Hippocampal formation (tissue), 2 donors: ENCODE data around the gene TTC39C.
"Not testable (repeated sequence)": the region's sequence is repeated elsewhere in the genome, so short reads cannot be mapped to it uniquely, and the experiment has no call there.

Source experiments
- DNase-seq, 2 donors: peaks; one replicate each; lab custom pipeline; 2025; lab: John Stamatoyannopoulos, UW

The TTC39C gene

GRCh38 chr18:24018299-24018886, 3.8 kb downstream of the TTC39C start:
- DNase-seq, result no peak

GRCh38 chr18:24019641-24020331, 5.2 kb downstream of the TTC39C start:
- no peak for DNase-seq

- no peak for DNase-seq
Measured at GRCh38 chr18:24021505-24021904, 7.0 kb downstream of the TTC39C start.

GRCh38 chr18:24022161-24022560, 7.6 kb downstream of the TTC39C start:
- DNase-seq, result no peak

GRCh38 chr18:24023185-24023814, 8.7 kb downstream of the TTC39C start:
- no peak for DNase-seq

- DNase-seq, result no peak
Measured at GRCh38 chr18:24024425-24024824, 9.9 kb downstream of the TTC39C start.

GRCh38 chr18:24026457-24026856, 11.9 kb downstream of the TTC39C start:
- DNase-seq, result no peak

GRCh38 chr18:24027156-24027827, 12.7 kb downstream of the TTC39C start:
- DNase-seq, result no peak

- not testable (repeated sequence) for DNase-seq
Measured at GRCh38 chr18:24028946-24029345, 14.4 kb downstream of the TTC39C start.

- DNase-seq, result no peak
Measured at GRCh38 chr18:24031318-24031717, 16.8 kb downstream of the TTC39C start.

GRCh38 chr18:24031916-24032315, 17.4 kb downstream of the TTC39C start:
- DNase-seq, result no peak

- no peak for DNase-seq
Measured at GRCh38 chr18:24033641-24034412, 19.3 kb downstream of the TTC39C start.

- no peak for DNase-seq
Measured at GRCh38 chr18:24035316-24035715, 20.8 kb downstream of the TTC39C start.

GRCh38 chr18:24039671-24040070, 25.1 kb downstream of the TTC39C start:
- no peak for DNase-seq

GRCh38 chr18:24041691-24042090, 27.1 kb downstream of the TTC39C start:
- no peak for DNase-seq

GRCh38 chr18:24043403-24043802, 28.8 kb downstream of the TTC39C start:
- DNase-seq, result no peak

- DNase-seq, result no peak
Measured at GRCh38 chr18:24048261-24048660, 33.7 kb downstream of the TTC39C start.

GRCh38 chr18:24049142-24049541, 34.6 kb downstream of the TTC39C start:
- no peak for DNase-seq

GRCh38 chr18:24051031-24051947, 36.7 kb downstream of the TTC39C start:
- DNase-seq, result no peak

GRCh38 chr18:24052053-24052452, 37.5 kb downstream of the TTC39C start:
- DNase-seq, result no peak

GRCh38 chr18:24053211-24053610, 38.7 kb downstream of the TTC39C start:
- no peak for DNase-seq
